HL-60 (cell line): Measurements from ENCODE around the gene ADAM11.

ENCODE experiments used
- CTCF ChIP-seq: IDR thresholded peaks from one replicate; pipeline ENCODE4 v1.5.1; 2011; ENCODE audit warnings: low read length, control low read depth, inconsistent platforms; ENCODE audit not compliant: insufficient read depth
- GABPA ChIP-seq: IDR thresholded peaks from 2 replicates; pipeline ENCODE4 v1.6.1; 2012; ENCODE audit warnings: low read depth
- POLR2AphosphoS5 ChIP-seq: IDR thresholded peaks from 2 replicates; pipeline ENCODE4 v1.6.1; 2012; ENCODE audit warnings: low read depth
- REST ChIP-seq: IDR thresholded peaks from 2 replicates; pipeline ENCODE4 v1.6.1; 2012; ENCODE audit warnings: low read depth; ENCODE audit not compliant: insufficient replicate concordance
- SPI1 ChIP-seq: IDR thresholded peaks from 2 replicates; pipeline ENCODE4 v1.6.1; 2012; ENCODE audit warnings: low read depth, mild to moderate bottlenecking, borderline replicate concordance

GRCh38 chr17:44829523-44830358 is 71.0 kb downstream of the ADAM11 start, which contains the start of gene GJC1:
- TF ChIP-seq CTCF (no peak), POLR2AphosphoS5 (no peak), REST (no peak), GABPA (no peak), SPI1 (no peak)
